ENCODE results near the gene MPRIP.

GRCh38 chr17:17161121-17161520 is 118.9 kb downstream of the MPRIP start:
- TF ChIP-seq POLR2AphosphoS5 (IDR thresholded peaks at IDR 0.05; ENCODE audit: low read depth, low read length) (no peak), REST (IDR thresholded peaks at IDR 0.05; ENCODE audit: insufficient read depth in 1 of 2, low read depth in 2 of 2, low read length in 2 of 2) (no peak)
